Peyer's patch (tissue), 4 donors: ENCODE measurements around the gene SMYD3.

ENCODE experiments used
- CTCF ChIP-seq, 6 experiments: fragments of 450-650 bp in 4 of 6; fragments of 200-600 bp in 2 of 6; sonication (generic) in 1 of 6; IDR thresholded peaks; one replicate each; pipeline ENCODE4 v1.5.1; 2017 to 2019; ENCODE audit warnings: antibody characterized with exemption in 6 of 6, mild to moderate bottlenecking in 3 of 6, moderate library complexity in 1 of 6
- POLR2A ChIP-seq, 2 donors: fragments of 450-650 bp; IDR thresholded peaks; one replicate each; pipeline ENCODE4 v1.5.1; 2017; ENCODE audit warnings: antibody characterized with exemption in 2 of 2, mild to moderate bottlenecking in 2 of 2, moderate library complexity in 2 of 2

GRCh38 chr1:246083416-246083815 lies 423.7 kb downstream of the SMYD3 start:
- TF ChIP-seq CTCF (IDR thresholded peaks at IDR 0.05): no peak
- TF ChIP-seq POLR2A (IDR thresholded peaks at IDR 0.05): no peak
